Measurements from ENCODE around the gene DHRS4L2.
A peak's percentile ranks its signal among the peaks of the same experiment; 100 is the strongest.
"Not testable (repeated sequence)": the region's sequence is repeated elsewhere in the genome, so short reads cannot be mapped to it uniquely, and the experiment has no call there.

The DHRS4L2 gene

DNA sequence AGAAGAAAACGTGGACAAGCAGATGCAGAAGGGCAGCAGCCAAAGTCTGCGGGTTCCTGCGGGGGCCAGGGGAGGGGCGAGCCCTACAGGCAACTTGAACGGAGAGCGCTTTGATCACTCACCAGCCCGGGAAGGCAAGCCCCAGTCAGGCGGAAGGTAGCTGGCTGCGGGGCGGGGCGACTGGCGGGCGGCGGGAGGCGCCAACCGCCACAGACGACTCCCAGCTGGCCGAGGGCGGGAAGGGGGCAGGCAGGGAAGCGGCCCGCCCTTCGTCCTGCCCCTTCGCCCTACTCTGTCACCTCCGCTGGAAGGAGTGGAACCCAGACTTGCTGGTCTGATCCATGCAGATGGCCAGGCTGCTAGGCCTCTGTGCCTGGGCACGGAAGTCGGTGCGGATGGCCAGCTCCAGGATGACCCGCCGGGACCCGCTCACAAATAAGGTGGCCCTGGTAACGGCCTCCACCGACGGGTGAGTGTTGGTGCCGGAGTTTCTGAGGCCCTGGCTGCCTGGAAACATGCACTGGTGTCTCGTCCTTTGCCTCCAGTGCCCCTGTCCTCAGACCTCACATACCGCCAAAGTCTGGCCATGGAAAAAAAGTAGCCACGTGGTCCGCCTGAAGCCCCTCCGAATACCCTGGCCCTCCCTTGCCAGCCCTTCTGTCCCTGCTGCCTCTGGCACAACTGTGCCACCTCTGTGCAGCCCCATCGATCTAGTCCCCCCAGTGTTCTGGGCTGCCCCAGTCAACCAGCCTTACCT is at the start of gene DHRS4L2:
Gene DHRS4L2 (plus strand): TSS at position 323 of the 757 bp plus-strand sequence. CDS start 19 bp downstream, at position 342.
- DNase-seq = not testable (repeated sequence)

DNA sequence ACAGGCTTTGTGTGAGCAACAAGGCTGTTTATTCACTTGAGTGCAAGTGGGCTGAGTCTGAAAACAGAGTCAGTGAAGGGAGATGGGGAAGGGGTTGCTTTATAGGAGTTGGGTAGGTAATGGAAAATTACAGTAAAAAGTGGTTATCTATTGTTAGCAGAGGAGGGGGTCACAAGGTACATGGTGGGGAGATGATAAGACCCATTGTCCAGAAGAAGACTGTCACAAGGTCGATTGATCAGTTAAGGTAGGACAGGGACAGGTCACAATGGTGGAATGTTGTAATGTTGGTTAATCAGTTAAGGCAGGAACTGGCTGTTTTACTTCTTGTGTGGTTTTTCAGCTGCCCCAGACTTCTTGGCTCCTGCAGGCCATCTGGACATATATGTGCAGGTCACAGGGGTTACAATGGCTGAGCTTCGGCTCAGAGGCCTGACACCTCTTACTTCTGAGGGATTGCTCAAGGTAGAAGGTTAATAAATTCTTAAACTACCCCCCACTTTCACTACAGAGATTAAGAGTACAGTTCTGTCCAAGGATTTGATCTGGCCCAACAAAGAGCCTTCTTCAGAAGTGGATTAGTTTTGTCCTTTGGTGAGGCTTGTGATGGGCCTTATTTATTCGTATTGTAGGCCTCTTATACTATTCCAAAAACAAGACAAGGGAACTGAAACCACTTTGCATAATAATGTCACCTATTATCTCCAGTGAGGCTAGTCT is 49.0 kb upstream of the DHRS4L2 start:
- no peak for DNase-seq

DNA sequence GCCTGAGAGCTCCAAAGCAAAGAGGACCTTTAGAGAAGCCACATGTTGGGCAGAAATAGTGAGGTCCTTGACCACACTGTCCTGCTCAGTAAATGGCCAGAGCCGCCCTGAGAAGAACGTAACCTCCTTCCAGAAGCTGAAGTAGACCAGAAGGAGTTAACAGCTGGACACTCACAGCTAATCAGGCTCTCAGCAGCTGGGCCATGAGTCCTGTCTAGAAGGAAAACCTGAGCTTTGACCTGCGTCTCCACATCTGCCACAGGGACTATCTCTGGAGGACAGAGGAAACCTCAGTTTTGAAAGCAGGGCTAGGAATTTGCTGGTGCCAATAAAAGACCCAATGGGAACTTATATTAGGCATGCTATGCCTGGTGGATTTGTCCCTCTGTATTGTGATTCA is 47.5 kb upstream of the DHRS4L2 start:
- no peak for DNase-seq

DNA sequence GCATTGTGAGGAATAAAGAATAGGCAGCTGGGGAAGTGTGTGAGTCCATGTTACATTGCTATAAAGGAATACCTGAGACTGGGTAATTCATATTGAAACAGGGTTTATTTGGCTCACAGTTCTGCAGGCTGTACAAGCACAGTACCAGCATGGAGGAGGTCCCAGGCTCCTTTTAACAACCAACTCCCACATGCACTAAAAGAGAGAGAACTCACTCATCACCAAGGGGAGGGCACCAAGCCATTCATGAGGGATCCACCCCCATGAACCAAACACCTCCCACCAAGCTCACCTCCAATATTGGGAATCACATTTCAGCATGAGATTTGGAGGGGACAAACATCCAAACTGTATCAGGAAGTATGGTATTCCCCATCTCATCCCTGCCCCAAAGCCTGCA is 47.1 kb upstream of the DHRS4L2 start:
- DNase-seq = no peak

DNA sequence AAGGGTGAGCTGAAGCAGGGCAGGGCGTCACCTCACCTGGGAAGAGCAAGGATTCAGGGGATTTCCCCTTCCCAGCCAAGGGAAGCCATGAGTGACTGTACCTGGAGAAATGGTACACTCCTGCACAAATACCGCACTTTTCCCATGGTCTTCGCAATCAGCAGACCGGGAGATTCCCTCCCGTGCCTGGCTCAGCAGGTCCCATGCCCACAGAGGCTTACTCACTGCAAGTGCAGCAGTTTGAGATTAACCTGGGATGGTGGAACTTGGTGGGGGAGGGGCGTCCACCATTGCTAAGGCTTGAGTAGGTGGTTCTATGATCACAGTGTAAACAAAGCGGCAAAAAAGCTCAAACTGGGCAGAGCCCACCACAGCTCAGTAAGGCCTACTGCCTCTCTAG is 46.1 kb upstream of the DHRS4L2 start:
- DNase-seq = no peak

DNA sequence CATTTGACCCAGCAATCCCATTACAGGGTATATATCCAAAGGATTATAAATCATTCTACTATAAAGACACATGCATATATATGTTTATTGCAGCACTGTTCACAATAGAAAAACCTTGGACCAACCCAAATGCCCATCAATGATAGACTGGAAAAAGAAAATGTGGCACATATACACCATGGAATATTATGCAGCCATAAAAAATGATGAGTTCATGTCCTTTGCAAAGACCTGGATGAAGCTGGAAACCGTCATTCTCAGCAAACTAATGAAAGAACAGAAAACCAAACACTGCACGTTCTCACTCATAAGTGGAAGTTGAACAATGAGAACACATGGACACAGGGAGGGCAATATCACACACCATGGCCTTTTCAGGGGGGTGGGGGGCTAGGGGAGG is 39.7 kb upstream of the DHRS4L2 start:
- DNase-seq = not testable (repeated sequence)

DNA sequence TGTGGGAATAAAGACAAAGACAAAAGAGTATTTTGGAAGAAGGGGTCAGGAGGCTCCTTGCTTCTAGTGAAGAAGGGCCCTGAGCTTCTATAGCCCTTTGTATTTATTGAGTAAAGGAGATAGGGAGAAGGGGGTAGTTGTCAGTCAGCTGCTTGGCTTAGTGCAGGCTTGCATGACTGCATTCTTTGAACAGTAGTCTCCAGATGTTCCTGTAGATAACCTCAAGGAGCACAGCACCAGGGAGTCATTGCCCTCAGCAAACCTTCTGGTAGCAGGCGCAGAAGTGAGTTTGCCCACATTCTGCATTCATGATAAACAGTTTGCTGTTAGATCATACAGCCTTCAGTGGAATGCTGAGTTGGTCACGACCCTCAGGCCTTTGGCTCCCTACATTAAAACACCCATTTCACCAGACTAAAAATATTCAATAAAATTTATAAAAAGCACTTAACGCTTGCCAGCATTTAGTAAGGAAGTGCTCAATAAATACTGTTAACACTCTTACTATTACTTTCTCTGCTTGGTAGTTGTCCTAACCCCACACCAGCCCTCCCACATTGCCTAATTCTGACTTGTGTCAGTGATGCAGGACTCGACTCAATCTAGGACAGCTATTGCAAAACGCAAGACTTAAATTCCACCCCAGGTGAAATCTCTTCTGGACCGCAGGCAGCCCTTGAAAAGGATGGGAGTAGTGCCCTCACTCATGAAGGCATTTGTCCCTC is 38.2 kb upstream of the DHRS4L2 start:
- no peak for DNase-seq

DNA sequence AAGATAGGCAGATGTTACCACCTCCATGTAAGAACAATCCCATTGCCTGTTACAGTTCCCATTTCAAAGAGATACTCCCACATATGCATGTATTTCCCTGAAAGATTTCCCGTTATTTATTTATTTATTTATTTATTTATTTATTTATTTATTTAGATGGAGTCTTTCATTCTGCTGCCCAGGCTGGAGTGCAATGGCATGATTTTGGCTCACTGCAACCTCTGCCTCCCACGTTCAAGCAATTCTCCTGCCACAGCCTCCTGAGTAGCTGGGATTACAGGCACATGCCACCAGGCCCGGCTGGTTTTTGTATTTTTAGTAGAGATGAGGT is 37.6 kb upstream of the DHRS4L2 start:
- DNase-seq = not testable (repeated sequence)

DNA sequence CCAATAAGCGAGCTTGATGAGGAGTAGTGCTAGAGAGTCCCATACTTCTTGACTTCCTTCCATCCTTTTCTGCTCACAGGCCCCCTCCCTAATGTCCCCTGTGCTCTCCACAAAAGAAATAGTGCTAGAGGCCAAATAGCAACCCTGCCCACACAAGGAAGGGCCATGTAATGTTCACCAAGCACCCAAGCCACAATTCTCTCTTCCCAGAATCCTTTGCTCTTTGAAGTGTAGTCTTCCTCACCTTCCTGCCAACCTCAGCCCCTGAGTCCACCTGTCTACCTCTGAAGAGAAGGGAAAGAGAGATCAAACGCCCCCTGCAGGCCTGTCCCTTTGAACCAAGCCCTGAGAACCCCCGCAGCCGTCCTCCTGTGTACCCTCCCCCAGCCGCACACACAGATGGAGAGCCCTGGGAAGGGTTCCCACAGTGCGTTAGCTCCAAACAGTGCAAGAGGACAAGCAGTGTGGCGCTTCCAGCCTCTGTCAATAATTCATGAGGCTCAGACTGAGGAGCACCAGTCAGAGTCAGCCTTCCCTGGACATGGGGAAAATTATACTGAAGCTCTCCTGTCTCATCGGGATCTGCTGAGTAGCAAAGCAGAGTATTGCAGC is 37.0 kb upstream of the DHRS4L2 start:
- DNase-seq = peak; percentile 15

DNA sequence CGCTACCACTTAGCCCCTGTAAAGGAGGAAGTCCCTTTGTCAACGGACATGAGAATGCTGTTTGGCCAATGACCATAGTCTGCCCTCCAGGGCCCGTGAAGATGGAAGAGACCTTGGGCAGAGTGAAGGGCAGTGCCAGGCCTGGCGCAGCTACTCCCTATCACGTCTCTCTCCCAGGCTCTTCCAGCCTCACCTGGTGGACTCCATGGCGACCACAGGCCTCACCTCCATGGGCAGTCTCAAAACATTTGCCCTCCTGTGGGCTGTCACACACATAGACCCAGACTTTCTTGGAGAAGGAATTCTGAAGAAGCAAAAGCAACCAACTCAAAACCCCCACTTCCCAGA is 35.6 kb upstream of the DHRS4L2 start:
- DNase-seq = not testable (repeated sequence)

DNA sequence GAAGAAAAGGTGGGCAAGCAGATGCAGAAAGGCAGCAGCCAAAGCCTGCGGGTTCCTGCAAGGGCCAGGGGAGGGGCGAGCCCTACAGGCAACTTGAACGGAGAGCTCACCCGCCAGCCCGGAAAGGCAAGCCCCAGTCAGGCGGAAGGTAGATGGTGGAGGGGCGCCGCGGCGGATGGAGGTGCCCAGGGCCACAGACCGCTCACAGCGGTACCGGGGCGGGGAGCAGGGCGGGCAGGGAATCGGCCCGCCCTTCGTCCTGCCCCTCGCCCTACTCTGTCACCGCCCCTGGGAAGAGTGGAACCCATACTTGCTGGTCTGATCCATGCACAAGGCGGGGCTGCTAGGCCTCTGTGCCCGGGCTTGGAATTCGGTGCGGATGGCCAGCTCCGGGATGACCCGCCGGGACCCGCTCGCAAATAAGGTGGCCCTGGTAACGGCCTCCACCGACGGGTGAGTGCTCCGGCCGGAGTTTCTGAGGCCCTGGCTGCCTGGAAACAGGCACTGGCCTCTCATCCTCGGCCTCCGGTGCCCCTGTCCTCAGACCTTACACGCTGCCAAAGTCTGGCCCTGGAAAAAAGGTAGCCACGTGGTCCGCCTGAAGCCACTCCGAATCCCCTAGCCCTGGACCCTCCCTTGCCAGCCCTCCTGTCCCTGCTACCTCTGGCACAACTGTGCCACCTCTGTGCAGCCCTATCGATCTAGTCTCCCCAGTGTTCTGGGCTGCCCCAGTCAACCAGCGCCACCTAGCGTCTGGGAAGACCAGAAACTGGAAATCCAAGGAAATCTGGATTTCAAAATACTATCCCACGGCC is 35.1 kb upstream of the DHRS4L2 start, which contains the start of gene DHRS4:
Gene DHRS4 (plus strand): TSS at position 307 of the 815 bp plus-strand sequence. CDS start 19 bp downstream, at position 326.
- peak; percentile 80 for DNase-seq

DNA sequence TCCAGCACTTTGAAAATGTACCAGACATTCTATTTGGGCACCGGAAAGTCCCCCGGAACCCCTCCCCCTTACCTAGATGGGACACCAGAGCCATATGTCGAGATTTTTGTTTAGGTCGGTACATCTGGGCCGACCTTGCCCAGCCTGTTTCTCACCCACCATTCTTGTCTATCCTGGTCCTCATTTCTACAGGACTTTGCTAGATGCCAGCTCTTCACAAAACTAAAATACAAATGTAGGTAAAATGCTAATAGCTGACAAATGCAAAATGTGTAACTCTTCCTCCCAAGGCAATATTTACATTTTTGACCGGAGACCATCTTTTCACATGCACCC is 34.5 kb upstream of the DHRS4L2 start:
- not testable (repeated sequence) for DNase-seq

DNA sequence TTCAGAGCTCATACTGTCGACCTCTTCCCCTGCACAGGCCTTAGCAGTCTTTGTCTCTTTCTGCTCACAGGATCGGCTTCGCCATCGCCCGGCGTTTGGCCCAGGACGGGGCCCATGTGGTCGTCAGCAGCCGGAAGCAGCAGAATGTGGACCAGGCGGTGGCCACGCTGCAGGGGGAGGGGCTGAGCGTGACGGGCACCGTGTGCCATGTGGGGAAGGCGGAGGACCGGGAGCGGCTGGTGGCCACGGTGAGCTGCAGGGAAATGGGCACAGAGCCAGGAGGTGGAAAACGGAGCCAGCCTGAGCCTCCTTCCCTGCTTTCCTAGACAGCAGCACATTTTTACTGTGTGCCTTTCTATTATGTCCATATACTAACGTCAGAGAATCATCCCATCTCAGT is 33.8 kb upstream of the DHRS4L2 start:
- not testable (repeated sequence) for DNase-seq

DNA sequence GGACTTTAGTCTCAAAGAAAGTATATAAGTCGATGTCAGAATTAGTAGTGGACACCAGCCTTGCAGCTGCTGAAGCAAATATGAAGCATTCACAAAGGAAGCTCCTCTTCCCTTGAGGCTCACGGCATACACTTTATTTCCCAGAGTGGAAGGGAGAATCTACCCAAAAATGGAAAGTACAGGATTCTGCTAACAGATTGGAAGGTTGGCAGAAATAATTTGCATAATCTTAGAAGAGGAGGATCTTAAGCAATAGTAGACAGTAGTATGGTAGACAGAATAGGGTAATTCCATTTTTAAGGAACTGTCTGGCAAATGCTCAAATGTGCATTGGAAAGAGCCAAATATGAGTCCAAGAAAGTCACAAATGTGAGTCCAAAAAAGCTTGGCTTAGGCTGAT is 32.9 kb upstream of the DHRS4L2 start:
- not testable (repeated sequence) for DNase-seq

DNA sequence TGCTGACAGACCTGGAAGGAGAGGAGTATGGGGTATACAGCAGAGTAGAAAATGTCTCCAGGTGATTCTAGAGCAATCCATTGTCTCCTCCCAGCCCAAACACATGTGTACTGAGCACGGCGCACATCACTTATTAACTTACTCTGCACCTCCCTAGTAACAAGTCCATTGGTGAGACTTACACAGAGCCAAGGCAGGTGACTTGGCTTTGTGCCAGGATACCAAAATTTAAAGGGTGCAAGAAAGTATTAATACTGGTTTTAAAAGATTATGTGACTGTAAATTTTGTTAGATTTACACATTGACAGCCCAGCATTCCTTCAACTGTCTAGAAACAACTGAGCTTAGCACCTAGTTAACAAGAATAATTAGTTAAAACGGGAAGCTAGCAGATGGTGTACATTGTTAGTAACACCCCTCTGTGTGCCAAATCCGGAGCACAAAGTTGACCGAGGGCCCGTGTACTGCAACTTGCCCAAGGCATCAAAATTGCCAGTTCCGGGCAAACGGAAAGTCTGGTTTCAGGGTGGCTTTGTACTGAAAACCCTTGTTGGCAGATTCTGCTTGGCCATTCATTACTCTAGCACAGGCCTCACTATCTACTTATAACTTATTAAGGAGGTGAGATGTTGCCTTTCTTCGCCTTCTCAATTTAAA is 30.7 kb upstream of the DHRS4L2 start:
- DNase-seq = not testable (repeated sequence)

DNA sequence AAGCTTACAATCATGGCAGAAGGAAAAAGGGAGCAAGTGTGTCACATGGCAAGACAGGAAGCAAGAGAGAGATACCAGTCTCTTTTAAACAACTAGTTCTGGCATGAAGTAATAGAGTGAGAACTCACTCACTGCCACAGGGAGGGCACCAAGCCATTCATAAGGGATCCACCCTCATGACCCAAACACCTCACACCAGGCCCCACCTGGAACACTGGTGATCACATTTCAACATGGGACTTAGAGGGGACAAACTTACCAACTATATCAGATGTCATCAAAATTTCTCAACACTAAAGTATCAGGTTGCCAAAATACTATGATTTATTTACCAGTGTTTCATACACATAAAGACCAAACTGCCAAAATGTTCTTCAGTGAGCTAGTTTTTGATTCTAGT is 27.8 kb upstream of the DHRS4L2 start:
- DNase-seq = not testable (repeated sequence)

DNA sequence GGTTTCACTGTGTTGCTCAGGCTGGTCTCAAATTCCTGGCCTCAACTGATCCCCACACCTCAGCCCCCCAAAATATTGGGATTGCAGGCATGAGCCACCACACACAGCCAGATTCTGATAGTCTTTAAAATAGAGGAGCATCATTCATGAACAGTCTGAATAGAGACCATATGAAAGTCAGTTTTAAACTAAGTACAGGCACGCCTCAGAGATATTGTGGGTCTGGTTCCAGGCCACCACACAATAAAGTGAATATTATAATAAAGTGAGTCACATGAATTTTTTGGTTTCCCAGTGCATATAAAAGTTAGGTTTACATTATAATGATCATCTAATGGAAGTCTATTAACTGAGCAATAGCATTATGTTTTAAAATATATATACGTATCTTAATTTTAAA is 27.0 kb upstream of the DHRS4L2 start:
- DNase-seq = not testable (repeated sequence)

DNA sequence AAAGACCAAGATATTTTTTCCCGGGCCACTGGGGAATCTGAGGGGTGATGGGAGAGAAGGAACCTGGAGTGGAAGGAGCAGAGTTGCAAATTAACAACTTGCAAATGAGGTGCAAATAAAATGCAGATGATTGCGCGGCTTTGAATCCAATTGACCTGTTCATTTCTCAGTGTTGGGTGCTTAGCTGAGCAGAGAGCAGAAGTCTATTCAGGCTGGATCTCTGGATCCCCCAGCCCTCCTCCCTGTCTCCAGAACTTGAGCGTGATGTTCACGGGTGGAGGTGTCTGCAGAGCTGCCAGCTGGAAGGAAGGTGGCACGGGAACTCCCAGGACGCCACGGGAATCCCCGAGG is 19.6 kb upstream of the DHRS4L2 start:
- DNase-seq = not testable (repeated sequence)

DNA sequence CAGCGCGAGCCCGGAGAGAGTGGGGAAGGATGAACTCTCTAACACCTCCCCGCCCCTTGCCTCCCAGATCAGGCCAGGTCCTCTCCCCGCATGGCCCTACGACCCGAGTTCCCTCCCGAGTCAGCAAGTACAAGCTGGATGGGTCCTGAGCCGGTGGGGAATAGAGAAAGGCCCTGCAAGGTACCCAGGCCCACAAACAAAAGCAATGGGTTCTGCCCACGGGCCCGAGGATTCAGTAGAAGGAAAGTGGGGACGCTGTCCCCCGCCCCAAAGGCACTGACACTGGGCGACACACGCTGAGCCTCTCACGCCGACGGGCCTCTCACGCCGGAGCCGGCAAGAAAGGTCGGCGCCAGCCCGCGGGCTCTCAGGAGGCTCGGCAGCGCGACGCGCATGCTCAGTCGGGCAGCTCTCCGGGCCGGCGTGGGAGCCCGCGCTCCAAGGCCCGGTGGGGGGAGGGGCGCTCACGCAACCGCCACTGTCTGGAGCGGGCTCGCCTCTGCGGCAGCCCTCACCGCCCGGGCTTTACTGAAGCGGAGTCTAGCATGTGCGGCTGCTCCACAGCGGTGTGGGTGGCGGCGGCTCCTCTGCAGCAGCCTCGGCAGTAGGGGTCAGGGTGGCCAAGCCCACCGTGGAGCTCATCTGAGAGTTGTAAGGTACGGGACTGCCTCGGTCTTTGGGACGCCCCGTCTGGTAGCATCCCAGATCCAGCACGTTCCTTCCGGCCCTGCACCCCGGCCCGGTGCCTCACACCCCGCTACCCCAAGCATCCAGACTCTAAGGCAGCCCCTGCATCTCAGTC is 19.0 kb upstream of the DHRS4L2 start:
- peak; percentile 36 for DNase-seq

DNA sequence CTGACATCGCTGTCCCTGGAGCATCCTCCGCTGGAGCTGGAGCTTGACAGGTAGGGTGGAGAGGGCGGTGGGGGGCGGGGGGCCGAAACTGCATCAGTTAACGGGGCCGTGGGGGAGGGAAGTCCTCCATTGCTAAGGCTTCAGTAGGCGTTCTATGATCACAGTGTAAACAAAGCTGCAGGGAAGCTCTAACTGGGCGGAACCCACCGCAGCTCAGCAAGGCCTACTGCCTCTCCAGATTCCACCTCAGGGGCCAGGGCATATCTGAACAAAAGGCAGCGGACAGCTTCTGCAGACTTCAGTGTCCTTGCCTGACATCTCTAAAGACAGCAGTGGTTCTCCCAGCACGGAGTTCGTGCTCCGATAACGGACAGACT is 18.5 kb upstream of the DHRS4L2 start:
- not testable (repeated sequence) for DNase-seq

DNA sequence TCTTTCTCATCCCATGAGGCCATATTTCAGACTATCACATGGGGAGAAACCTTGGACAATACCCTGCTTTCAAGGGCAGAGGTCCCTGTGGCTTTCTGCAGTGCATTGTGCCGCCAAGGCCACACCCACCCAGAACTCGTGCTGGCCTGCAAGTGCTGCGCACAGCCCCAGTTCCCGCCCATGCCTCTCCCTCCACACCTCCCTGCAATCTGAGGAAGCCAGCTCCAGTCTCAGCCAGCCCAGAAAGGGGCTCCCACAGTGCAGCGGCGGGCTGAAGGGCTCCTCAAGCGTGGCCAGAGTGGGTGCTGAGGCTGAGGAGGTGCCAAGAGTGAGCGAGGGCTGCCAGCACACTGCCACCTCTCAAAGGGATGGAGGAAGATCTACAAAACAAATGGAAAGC is 15.6 kb upstream of the DHRS4L2 start:
- not testable (repeated sequence) for DNase-seq

All from NCI-H2227 treated with DMSO at 0.1 percent for 48 hours (cell line).